OCI-LY1 (cell line): ENCODE results near the gene OSTF1.

Experiments
- EZH2 ChIP-seq: fragments of 200-600 bp; sonication (generic), shearing (Covaris generic); IDR thresholded peaks from 2 replicates; pipeline ENCODE4 v1.8.0; 2017; ENCODE audit warnings: borderline replicate concordance, mixed run types, mild to moderate bottlenecking, antibody characterized with exemption, low read length, moderate library complexity, mixed read lengths
- TF ChIP-seq, protein P1 (sequence below): fragments of 200-600 bp; sonication (generic), shearing (Covaris generic); IDR thresholded peaks from 2 replicates; pipeline ENCODE4 v1.5.1; 2017; ENCODE audit warnings: mild to moderate bottlenecking, antibody characterized with exemption, low read length, moderate library complexity, mixed read lengths

- TF ChIP-seq, protein P1, sequence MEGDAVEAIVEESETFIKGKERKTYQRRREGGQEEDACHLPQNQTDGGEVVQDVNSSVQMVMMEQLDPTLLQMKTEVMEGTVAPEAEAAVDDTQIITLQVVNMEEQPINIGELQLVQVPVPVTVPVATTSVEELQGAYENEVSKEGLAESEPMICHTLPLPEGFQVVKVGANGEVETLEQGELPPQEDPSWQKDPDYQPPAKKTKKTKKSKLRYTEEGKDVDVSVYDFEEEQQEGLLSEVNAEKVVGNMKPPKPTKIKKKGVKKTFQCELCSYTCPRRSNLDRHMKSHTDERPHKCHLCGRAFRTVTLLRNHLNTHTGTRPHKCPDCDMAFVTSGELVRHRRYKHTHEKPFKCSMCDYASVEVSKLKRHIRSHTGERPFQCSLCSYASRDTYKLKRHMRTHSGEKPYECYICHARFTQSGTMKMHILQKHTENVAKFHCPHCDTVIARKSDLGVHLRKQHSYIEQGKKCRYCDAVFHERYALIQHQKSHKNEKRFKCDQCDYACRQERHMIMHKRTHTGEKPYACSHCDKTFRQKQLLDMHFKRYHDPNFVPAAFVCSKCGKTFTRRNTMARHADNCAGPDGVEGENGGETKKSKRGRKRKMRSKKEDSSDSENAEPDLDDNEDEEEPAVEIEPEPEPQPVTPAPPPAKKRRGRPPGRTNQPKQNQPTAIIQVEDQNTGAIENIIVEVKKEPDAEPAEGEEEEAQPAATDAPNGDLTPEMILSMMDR, result no peak
- no peak for TF ChIP-seq EZH2
Measured at GRCh38 chr9:75111019-75111622, 22.8 kb downstream of the OSTF1 start.
